ENCODE data around the gene PDCD2. TPM values are rescaled to one million over a fixed set of nuclear protein-coding genes. Genes with fewer than 3 reads are reported as not detected.
A peak's percentile ranks its signal among the peaks of the same experiment; 100 is the strongest.
"Not testable (repeated sequence)": the region's sequence is repeated elsewhere in the genome, so short reads cannot be mapped to it uniquely, and the experiment has no call there.

The PDCD2 gene, protein sequence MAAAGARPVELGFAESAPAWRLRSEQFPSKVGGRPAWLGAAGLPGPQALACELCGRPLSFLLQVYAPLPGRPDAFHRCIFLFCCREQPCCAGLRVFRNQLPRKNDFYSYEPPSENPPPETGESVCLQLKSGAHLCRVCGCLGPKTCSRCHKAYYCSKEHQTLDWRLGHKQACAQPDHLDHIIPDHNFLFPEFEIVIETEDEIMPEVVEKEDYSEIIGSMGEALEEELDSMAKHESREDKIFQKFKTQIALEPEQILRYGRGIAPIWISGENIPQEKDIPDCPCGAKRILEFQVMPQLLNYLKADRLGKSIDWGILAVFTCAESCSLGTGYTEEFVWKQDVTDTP
- total RNA-seq = 36.0 TPM

- Histone ChIP-seq H3K9ac (ENCODE audit: low read depth in 1 of 3, low read length in 3 of 3) (peak within 1 kb of the TSS; percentile 89 to 93 (median 93)), H3K9me3 (ENCODE audit: control insufficient read depth in 3 of 3, low read length in 3 of 3) (no peaks in the 10 kb centered on the region), H3K27ac (ENCODE audit: low read depth, low read length) (peak within 1 kb of the TSS; percentile 82), H3K4me1 (ENCODE audit: control insufficient read depth in 3 of 3, insufficient read depth in 3 of 3, low read length in 3 of 3) (peaks cover 13 to 16% (median 14%) of the 10 kb centered on the region in 3 donors), H3K36me3 (ENCODE audit: control insufficient read depth in 3 of 3, insufficient read depth in 3 of 3, low read length in 3 of 3) (peaks cover 15 to 28% (median 26%) of the 10 kb centered on the region in 3 donors), H3K27me3 (ENCODE audit: control insufficient read depth in 3 of 3, insufficient read depth in 3 of 3, low read length in 3 of 3) (no peaks in the 10 kb centered on the region), H3K4me3 (ENCODE audit: low read length in 3 of 3) (peak within 1 kb of the TSS; percentile 94 to 98 (median 95))
Measured at GRCh38 chr6:170584181-170584953, at the start of gene PDCD2. Gene PDCD2 (minus strand): TSS chr6:170584637. CDS start chr6:170584581, 56 bp downstream.

DNA sequence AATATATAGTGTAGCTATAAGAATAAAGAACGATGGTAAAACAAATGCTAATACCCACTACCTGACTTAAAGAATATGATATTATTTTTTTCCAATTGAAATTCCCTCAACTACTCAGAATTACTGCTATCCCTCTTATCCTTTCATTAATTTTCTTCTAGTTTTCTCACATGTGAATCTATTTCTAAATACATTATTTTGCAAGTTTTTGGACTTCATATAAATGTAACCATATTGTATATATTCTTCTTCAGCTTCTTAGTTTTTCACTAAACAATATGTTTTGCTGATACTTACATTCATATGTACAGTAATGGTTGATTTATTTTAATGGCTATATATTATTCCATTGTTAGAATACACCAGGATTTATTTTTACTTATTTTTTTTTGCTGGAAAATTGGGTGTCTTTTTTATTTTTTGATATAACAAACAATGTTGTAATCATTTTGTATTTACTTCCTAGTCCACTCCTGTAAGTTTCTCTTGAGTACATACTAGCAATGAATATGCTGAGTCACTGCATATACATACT, 31.6 kb upstream of the PDCD2 start:
- H3K27me3 ChIP-seq (ENCODE audit: control insufficient read depth in 3 of 3, insufficient read depth in 3 of 3, low read length in 3 of 3); H3K4me3 ChIP-seq (ENCODE audit: low read length in 3 of 3); H3K27ac ChIP-seq (ENCODE audit: low read depth, low read length); H3K36me3 ChIP-seq (ENCODE audit: control insufficient read depth in 3 of 3, insufficient read depth in 3 of 3, low read length in 3 of 3); H3K4me1 ChIP-seq (ENCODE audit: control insufficient read depth in 3 of 3, insufficient read depth in 3 of 3, low read length in 3 of 3); H3K9me3 ChIP-seq (ENCODE audit: control insufficient read depth in 3 of 3, low read length in 3 of 3); H3K9ac ChIP-seq (ENCODE audit: low read depth in 1 of 3, low read length in 3 of 3): not testable (repeated sequence)

- H3K27me3 ChIP-seq (ENCODE audit: control insufficient read depth in 3 of 3, insufficient read depth in 3 of 3, low read length in 3 of 3) = peaks cover 0 to 13% (median 7%) of the 10 kb centered on the region in 3 donors
- H3K4me1 ChIP-seq (ENCODE audit: control insufficient read depth in 3 of 3, insufficient read depth in 3 of 3, low read length in 3 of 3); H3K36me3 ChIP-seq (ENCODE audit: control insufficient read depth in 3 of 3, insufficient read depth in 3 of 3, low read length in 3 of 3); H3K9me3 ChIP-seq (ENCODE audit: control insufficient read depth in 3 of 3, low read length in 3 of 3); H3K9ac ChIP-seq (ENCODE audit: low read depth in 1 of 3, low read length in 3 of 3); H3K4me3 ChIP-seq (ENCODE audit: low read length in 3 of 3); H3K27ac ChIP-seq (ENCODE audit: low read depth, low read length): not testable (repeated sequence)
Measured at GRCh38 chr6:170612256-170612804, 27.9 kb upstream of the PDCD2 start.

- not testable (repeated sequence) for H3K4me3 ChIP-seq (ENCODE audit: low read length in 3 of 3); H3K4me1 ChIP-seq (ENCODE audit: control insufficient read depth in 3 of 3, insufficient read depth in 3 of 3, low read length in 3 of 3); H3K9me3 ChIP-seq (ENCODE audit: control insufficient read depth in 3 of 3, low read length in 3 of 3); H3K27ac ChIP-seq (ENCODE audit: low read depth, low read length); H3K9ac ChIP-seq (ENCODE audit: low read depth in 1 of 3, low read length in 3 of 3); H3K36me3 ChIP-seq (ENCODE audit: control insufficient read depth in 3 of 3, insufficient read depth in 3 of 3, low read length in 3 of 3)
- H3K27me3 ChIP-seq (ENCODE audit: control insufficient read depth in 3 of 3, insufficient read depth in 3 of 3, low read length in 3 of 3) = peaks cover 3 to 19% (median 12%) of the 10 kb centered on the region in 3 donors
Measured at GRCh38 chr6:170609225-170609624, 24.8 kb upstream of the PDCD2 start.

DNA sequence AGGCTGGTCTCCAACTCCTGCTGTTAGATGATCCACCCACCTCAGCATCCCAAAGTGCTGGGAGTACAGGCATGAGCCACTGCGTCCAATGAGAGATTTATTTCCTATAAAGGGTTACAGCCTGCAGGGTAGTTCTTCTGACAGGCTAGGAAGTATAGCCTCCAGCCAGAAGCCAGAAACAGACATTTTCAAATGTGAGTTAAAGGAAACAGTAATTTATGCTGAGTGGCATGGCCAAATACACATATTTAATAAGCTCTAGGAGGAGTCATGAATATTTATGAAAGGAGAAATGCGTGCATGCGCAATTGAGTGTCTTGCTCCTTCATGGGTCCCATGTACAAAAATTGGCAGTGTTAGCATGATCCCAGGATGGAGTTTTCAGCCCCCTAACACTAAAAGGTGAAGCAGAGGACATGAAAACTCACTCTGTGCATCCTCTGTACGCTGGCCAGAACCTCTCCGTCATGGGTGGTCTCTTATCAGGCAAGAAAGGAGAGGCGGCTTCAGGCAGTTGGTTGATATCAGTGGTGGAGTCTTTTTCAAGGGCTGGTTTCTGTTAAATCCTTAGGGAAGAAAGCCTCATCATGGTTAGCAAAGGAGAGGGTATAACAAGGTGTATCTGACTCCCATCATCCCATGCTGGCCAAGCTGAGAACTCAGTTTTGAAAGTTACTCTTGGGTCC, 21.3 kb upstream of the PDCD2 start:
- Histone ChIP-seq H3K9ac (ENCODE audit: low read depth in 1 of 3, low read length in 3 of 3) (no peak overlapping the region), H3K9me3 (ENCODE audit: control insufficient read depth in 3 of 3, low read length in 3 of 3) (no peaks in the 10 kb centered on the region), H3K4me1 (ENCODE audit: control insufficient read depth in 3 of 3, insufficient read depth in 3 of 3, low read length in 3 of 3) (no peaks in the 10 kb centered on the region)

DNA sequence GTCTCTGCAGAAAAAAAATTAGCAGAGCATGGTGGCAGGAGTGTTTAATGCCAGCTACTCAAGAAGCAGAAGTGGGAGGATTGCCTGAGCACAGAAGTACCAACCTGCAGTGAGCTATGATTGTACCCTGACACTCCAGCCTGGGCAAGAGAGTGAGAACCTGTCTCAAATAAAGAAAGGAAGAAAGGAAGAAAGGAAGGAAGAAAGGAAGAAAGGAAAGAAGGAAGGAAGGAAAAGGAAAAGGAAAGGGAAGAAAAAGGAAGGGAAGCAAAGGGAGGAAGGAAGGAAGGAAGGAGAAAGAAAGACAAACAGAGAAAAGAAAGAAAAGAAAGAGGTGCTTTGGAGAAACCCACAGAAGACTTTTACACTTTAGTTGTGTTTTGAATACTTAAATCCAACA, 12.8 kb upstream of the PDCD2 start:
- Histone ChIP-seq H3K27ac (ENCODE audit: low read depth, low read length) (no peak overlapping the region), H3K9me3 (ENCODE audit: control insufficient read depth in 3 of 3, low read length in 3 of 3) (no peaks in the 10 kb centered on the region), H3K36me3 (ENCODE audit: control insufficient read depth in 3 of 3, insufficient read depth in 3 of 3, low read length in 3 of 3) (no peaks in the 10 kb centered on the region), H3K9ac (ENCODE audit: low read depth in 1 of 3, low read length in 3 of 3) (no peak overlapping the region), H3K4me1 (ENCODE audit: control insufficient read depth in 3 of 3, insufficient read depth in 3 of 3, low read length in 3 of 3) (no peaks in the 10 kb centered on the region), H3K4me3 (ENCODE audit: low read length in 3 of 3) (no peak overlapping the region), H3K27me3 (ENCODE audit: control insufficient read depth in 3 of 3, insufficient read depth in 3 of 3, low read length in 3 of 3) (peaks cover 0 to 3% (median 2%) of the 10 kb centered on the region in 3 donors)

More for the DNA sequence above, 21.3 kb upstream of the PDCD2 start:
- Histone ChIP-seq H3K4me3 (ENCODE audit: low read length in 3 of 3) (no peak overlapping the region), H3K36me3 (ENCODE audit: control insufficient read depth in 3 of 3, insufficient read depth in 3 of 3, low read length in 3 of 3) (no peaks in the 10 kb centered on the region), H3K27ac (ENCODE audit: low read depth, low read length) (no peak overlapping the region), H3K27me3 (ENCODE audit: control insufficient read depth in 3 of 3, insufficient read depth in 3 of 3, low read length in 3 of 3) (peaks cover 3 to 19% (median 12%) of the 10 kb centered on the region in 3 donors)

DNA sequence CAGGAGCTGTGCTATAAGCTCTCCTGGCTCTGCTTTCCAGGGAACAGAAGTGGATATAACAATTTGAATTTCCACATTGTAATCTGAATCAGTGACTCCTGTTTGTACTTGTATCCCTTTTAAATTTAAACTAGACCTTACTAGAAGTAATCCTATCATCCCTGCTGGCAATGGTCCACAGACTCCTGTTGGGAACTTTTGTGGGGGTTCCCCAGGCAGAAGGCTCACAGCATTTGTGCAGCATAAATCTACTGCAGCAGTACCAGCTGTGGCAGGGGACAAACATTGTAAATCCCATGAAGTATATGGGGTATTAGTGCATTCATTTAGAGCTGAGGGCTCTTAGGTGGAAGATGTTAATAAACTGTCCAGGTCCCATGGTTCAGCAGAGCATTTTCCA, 12.0 kb upstream of the PDCD2 start:
- H3K9ac ChIP-seq (ENCODE audit: low read depth in 1 of 3, low read length in 3 of 3) = no peak overlapping the region
- no peak overlapping the region for H3K4me3 ChIP-seq (ENCODE audit: low read length in 3 of 3)
- H3K27me3 ChIP-seq (ENCODE audit: control insufficient read depth in 3 of 3, insufficient read depth in 3 of 3, low read length in 3 of 3) = peaks cover 0 to 3% (median 2%) of the 10 kb centered on the region in 3 donors
- no peak overlapping the region for H3K27ac ChIP-seq (ENCODE audit: low read depth, low read length)
- H3K36me3 ChIP-seq (ENCODE audit: control insufficient read depth in 3 of 3, insufficient read depth in 3 of 3, low read length in 3 of 3) = no peaks in the 10 kb centered on the region
- no peaks in the 10 kb centered on the region for H3K9me3 ChIP-seq (ENCODE audit: control insufficient read depth in 3 of 3, low read length in 3 of 3)
- H3K4me1 ChIP-seq (ENCODE audit: control insufficient read depth in 3 of 3, insufficient read depth in 3 of 3, low read length in 3 of 3) = no peaks in the 10 kb centered on the region

DNA sequence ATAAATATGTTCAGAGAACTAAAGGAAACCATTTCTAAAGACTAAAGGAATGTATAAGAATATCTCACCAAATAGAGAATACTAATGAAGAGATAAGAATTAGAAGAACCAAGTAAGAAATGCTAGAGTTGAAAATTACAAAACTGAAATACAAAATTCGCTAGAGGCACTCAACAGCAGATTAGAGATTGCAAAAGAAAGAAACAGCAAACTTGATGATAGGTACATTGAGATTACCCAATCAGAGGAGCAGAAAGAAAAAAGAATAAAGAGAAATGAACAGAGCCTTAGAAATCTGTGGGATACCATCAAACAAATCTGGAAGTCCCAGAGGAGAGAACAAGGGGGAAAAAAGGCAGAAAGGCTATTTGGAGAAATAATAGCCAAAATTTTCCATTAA, 6.3 kb upstream of the PDCD2 start:
- H3K9me3 ChIP-seq (ENCODE audit: control insufficient read depth in 3 of 3, low read length in 3 of 3) = peaks cover 0 to 2% (median 0%) of the 10 kb centered on the region in 3 donors
- no peak overlapping the region for H3K4me3 ChIP-seq (ENCODE audit: low read length in 3 of 3)
- no peaks in the 10 kb centered on the region for H3K27me3 ChIP-seq (ENCODE audit: control insufficient read depth in 3 of 3, insufficient read depth in 3 of 3, low read length in 3 of 3)
- H3K4me1 ChIP-seq (ENCODE audit: control insufficient read depth in 3 of 3, insufficient read depth in 3 of 3, low read length in 3 of 3) = no peaks in the 10 kb centered on the region
- no peak overlapping the region for H3K9ac ChIP-seq (ENCODE audit: low read depth in 1 of 3, low read length in 3 of 3)
- no peak overlapping the region for H3K27ac ChIP-seq (ENCODE audit: low read depth, low read length)
- H3K36me3 ChIP-seq (ENCODE audit: control insufficient read depth in 3 of 3, insufficient read depth in 3 of 3, low read length in 3 of 3) = no peaks in the 10 kb centered on the region

DNA sequence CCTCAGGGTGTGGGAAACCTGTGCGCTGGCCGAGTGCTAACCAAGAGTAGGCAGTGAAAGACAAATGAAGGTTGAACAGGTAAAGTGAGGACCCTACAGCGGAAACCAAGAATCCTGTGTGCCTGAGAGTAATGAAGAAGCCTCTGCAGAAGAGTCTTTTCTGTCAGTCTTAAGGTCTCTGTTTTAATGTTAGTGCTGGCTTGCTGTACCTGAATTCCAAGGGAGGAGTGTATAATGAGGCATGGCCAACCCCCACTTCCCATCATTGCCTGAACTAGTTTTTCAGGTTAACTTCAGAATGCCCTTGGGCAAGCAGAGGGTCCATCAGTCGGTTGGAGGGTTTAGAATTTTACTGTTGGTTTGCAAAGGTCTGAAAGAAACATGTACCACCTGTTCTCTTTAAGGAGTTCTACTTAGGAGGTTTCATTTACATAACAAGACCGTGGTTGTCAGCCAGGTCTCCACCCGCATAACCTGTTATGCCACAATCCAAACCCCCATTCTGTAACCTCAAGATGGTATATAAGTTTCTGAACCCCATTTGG, 589 bp upstream of the PDCD2 start:
- H3K4me1 ChIP-seq (ENCODE audit: control insufficient read depth in 3 of 3, insufficient read depth in 3 of 3, low read length in 3 of 3) = peaks cover 13 to 16% (median 14%) of the 10 kb centered on the region in 3 donors
- H3K27ac ChIP-seq (ENCODE audit: low read depth, low read length) = peak overlapping the region; percentile 82
- H3K36me3 ChIP-seq (ENCODE audit: control insufficient read depth in 3 of 3, insufficient read depth in 3 of 3, low read length in 3 of 3) = peaks cover 15 to 22% (median 20%) of the 10 kb centered on the region in 3 donors
- H3K9me3 ChIP-seq (ENCODE audit: control insufficient read depth in 3 of 3, low read length in 3 of 3) = no peaks in the 10 kb centered on the region
- peak overlapping the region; percentile 94 to 98 (median 95) for H3K4me3 ChIP-seq (ENCODE audit: low read length in 3 of 3)
- H3K9ac ChIP-seq (ENCODE audit: low read depth in 1 of 3, low read length in 3 of 3) = peak overlapping the region; percentile 89 to 93 (median 93)
- no peaks in the 10 kb centered on the region for H3K27me3 ChIP-seq (ENCODE audit: control insufficient read depth in 3 of 3, insufficient read depth in 3 of 3, low read length in 3 of 3)

Measured in skeletal muscle tissue (tissue), 4 donors.